ENCODE results near the gene SYT17.

SYT17 gene

GRCh38 chr16:19167710-19168370, at the start of gene SYT17:
Gene SYT17, plus strand, starts transcription at chr16:19168240. Its CDS starts 407 bp downstream, at chr16:19168647.
- peak; percentile 95 for DNase-seq (ENCODE audit: low spot score)

- no peak for DNase-seq (ENCODE audit: low spot score)
These were observed 49.1 kb upstream of the SYT17 start for GRCh38 chr16:19118938-19119431.

GRCh38 chr16:19119564-19119963, 48.5 kb upstream of the SYT17 start:
- DNase-seq (ENCODE audit: low spot score): no peak

GRCh38 chr16:19123535-19124178, 44.4 kb upstream of the SYT17 start:
- DNase-seq (ENCODE audit: low spot score): no peak

GRCh38 chr16:19126300-19126699, 41.7 kb upstream of the SYT17 start:
- DNase-seq (ENCODE audit: low spot score): no peak

GRCh38 chr16:19127205-19127604, 40.8 kb upstream of the SYT17 start:
- no peak for DNase-seq (ENCODE audit: low spot score)

GRCh38 chr16:19127674-19128131, 40.3 kb upstream of the SYT17 start:
- no peak for DNase-seq (ENCODE audit: low spot score)

- no peak for DNase-seq (ENCODE audit: low spot score)
These were observed 39.4 kb upstream of the SYT17 start for GRCh38 chr16:19128454-19129200.

- no peak for DNase-seq (ENCODE audit: low spot score)
These were observed 37.7 kb upstream of the SYT17 start for GRCh38 chr16:19130385-19130784.

- peak; percentile 49 for DNase-seq (ENCODE audit: low spot score)
These were observed 36.9 kb upstream of the SYT17 start for GRCh38 chr16:19130852-19131824.

- no peak for DNase-seq (ENCODE audit: low spot score)
These were observed 36.2 kb upstream of the SYT17 start for GRCh38 chr16:19131825-19132218.

GRCh38 chr16:19132255-19132654, 35.8 kb upstream of the SYT17 start:
- DNase-seq (ENCODE audit: low spot score): no peak

GRCh38 chr16:19132898-19133297, 35.1 kb upstream of the SYT17 start:
- no peak for DNase-seq (ENCODE audit: low spot score)

- no peak for DNase-seq (ENCODE audit: low spot score)
These were observed 34.4 kb upstream of the SYT17 start for GRCh38 chr16:19133600-19133999.

- DNase-seq (ENCODE audit: low spot score): no peak
These were observed 32.7 kb upstream of the SYT17 start for GRCh38 chr16:19135201-19135842.

GRCh38 chr16:19135896-19136438, 32.1 kb upstream of the SYT17 start:
- no peak for DNase-seq (ENCODE audit: low spot score)

- no peak for DNase-seq (ENCODE audit: low spot score)
These were observed 31.4 kb upstream of the SYT17 start for GRCh38 chr16:19136549-19137196.

- no peak for DNase-seq (ENCODE audit: low spot score)
These were observed 30.6 kb upstream of the SYT17 start for GRCh38 chr16:19137201-19138128.

GRCh38 chr16:19138601-19139000, 29.4 kb upstream of the SYT17 start:
- DNase-seq (ENCODE audit: low spot score): peak; percentile 42
